Activated naive CD4-positive, alpha-beta T cell treated with anti-CD3 and anti-CD28 coated beads, Interleukin-2, amount 50 U/mL, for 16 hours (primary cell): ENCODE data around the gene JUNB.
"Not testable (repeated sequence)": the region's sequence is repeated elsewhere in the genome, so short reads cannot be mapped to it uniquely, and the experiment has no call there.

Experiments
- DNase-seq: peaks from one replicate; pipeline ENCODE4 v3.0.0-alpha.2; 2020

Gene JUNB

GRCh38 chr19:12806242-12807081, 15.2 kb downstream of the JUNB start, which contains the start of gene RNASEH2A:
TSS of gene RNASEH2A (plus strand) at chr19:12806584. CDS start at chr19:12806674, 90 bp downstream.
- DNase-seq, result peak; percentile 90

GRCh38 chr19:12815088-12815487, 23.8 kb downstream of the JUNB start:
- DNase-seq, result no peak

DNA sequence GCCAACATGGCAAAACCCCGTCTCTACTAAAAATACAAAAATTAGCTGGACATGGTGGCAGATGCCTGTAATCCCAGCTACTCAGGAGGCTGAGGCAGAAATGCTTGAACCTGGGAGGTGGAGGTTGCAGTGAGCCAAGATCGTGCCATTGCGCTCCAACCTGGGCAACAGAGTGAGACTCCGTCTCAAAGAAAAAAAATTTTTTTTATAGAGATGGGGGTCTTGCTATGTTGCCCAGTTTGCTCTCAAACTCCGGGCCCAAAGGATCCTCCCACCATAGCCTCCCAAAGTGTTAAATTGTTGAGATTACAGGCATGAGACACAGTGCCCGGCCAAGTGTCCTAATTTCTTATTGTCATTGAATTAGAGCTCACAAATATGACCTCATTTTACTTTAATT, 25.9 kb downstream of the JUNB start:
- DNase-seq, result not testable (repeated sequence)

DNA sequence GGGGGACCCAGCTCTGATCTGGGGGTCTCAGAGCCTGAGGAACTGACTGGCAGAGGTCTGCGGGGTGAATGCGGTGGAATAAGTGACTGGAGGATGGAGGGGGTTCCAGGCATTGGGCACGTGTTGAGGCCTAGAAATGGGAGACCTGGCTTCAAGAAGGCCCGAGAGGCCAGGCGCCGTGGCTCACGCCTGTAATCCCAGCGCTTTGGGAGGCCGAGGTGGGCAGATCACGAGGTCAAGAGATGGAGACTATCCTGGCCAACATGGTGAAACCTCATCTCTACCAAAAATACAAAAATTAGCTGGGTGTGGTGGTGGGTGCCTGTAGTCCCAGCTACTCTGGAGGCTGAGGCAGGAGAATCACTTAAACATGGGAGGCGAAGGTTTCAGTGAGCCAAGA, 26.5 kb downstream of the JUNB start:
- not testable (repeated sequence) for DNase-seq

GRCh38 chr19:12821761-12822160, 30.5 kb downstream of the JUNB start:
- no peak for DNase-seq

DNA sequence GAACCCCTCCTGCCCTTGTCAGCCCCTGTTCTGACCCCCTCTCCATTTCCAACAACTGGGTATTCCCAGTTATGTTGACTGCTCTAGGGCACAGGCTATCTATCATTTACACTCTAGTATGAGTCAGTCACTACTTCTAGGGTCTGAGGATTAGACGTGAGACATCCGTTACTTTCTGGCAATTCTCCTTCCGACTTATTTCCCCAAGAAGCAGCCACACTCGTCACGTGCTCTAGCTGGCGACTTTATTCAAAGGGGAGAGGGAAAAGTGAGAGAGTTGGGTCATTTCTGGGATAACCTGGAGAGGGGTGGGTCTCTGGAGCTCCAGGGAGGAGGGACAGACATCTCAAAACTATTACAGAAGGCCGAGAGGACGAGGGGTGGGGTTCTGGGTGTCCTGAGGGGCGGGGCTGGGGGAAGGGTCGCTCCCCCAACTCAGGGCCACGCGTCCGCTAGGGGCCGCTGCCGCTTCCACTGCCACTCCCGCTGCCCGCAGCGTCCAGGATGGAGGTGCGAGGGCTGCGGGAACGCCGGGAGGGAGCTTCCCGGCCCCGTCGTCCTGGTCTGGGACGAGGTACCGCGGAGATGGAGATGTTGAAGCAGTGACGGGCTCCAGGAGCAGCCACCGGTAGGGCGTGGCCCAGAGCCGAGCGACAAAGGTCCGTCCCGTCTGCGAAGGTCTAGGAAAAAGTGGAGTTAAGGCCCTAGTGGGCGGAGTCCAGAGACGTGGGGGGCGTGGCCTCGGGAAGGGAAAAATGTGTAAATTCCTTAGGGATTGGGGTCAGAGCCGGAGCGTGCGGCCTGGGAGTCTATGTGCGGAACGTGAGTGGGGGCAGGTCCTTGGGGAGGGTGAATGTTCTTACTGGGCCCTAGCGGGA, 34.2 kb downstream of the JUNB start:
- peak; percentile 36 for DNase-seq

- DNase-seq, result peak; percentile 23
Measured at GRCh38 chr19:12828494-12828893, 37.2 kb downstream of the JUNB start.

DNA sequence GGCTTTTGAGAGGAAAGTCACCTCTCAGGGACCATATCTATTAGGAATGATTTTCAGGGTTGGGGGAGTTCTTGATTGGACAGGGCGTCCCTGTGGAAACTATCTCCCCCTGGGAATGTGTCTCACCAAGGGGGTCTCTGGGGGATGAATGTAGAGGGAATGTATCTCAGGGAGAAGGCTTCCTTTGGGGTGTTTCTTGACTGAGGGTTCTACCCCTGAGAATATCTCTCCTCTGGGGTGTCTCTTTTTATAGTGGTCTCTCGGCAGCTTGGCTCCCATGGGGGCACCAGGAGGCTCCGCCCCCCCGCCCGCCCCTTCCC, 42.1 kb downstream of the JUNB start:
- no peak for DNase-seq

DNA sequence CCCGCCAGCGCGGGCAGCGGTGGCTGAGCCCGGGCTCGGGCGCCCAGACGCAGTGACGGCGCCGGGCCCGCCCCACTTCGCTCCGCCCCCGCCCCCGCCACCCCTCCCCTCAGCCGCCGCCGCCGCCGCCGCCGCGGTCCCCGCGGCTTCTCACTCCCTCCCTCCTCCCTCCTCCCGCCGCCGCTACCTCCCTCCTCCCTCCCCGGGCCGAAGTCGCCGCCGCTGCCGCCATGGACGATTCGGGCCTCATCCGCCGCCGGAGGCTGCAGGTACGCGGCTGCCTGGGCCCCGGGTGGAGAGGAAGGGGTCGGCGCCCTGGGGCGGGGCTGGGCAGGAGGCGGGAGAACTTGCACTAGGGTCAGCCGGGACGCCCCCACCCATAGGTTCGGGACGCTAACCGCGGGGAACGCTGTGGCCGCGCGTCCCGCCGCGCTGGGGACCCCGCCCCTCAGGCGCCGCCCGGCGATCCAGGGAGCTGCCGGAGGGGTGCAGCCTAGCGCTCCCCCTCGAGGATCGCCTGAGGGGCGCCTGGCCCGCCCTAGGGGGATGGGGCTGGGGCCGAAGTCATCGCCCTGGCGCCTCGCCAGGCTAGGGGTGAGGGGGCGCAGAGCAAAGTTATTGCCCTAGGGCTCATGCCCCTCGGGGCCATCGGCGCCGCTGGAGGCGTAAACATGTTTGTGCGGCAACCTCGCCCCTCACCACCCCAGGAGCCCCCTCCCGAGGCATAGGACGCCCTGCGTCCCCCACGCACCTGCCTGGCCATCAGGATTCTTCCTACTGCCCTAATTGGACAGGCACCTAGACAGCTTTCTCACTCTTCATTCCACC, 42.7 kb downstream of the JUNB start:
- peak; percentile 38 for DNase-seq

DNA sequence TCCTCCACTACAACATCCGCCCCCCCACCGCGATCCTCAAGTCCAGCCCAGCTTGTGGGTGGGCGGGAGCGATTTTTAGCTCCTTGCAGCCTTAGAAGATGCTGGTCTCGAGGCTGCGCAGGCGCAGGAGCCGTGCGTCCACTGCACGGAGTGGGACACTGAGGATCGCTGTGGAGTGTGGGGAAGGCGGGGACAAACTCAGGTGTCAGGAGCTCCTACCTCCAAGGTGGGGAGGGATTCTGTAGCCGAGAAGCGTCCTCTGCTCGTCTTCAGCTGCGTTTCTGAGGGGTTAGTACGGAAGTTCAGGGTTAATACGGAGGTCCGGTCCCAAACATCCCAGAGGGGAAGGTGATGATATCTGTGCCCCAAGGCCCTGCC, 43.3 kb downstream of the JUNB start, which contains the start of gene RTBDN:
Gene RTBDN, minus strand, starts transcription at position 14 of the 378 bp plus-strand sequence. CDS start 4,600 bp downstream, outside the sequence.
- DNase-seq, result no peak

- DNase-seq, result peak; percentile 46
Measured at GRCh38 chr19:12834976-12835757, 43.9 kb downstream of the JUNB start.

DNA sequence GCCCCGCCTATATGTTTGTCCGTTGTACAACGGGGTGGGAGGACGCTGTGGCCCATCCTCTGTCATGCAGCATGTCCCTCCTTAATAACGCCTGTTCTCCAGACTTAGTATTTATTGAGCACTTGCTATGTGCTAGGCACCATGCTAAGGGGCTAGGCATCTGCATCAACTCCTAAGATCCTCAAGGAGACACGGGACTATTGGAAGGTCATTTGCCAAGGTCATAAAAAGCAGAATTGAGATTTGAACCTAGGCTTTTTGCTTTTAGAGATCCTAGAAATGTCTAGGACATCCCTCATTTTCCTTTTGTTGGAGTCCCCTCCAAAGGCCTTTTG, 45.2 kb downstream of the JUNB start:
- no peak for DNase-seq

DNA sequence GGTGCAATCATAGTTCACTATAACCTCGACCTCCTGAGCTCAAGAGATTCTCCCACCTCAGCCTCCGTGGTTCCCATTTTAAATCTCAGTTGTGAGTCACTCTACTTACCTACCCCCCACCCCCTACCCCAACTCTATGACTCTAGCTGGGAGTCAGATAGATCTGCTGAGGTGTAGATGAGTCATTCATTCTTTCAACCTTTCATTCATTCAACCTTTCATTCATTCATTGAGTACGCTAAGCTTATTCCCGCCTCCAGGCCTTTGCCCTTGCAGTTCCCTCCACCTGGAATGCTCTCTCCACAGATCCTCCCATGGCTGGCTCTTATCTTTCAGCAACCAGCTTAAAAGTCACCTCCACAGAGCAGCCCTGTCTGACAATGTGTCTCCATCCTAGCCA, 45.9 kb downstream of the JUNB start:
- DNase-seq, result no peak

DNA sequence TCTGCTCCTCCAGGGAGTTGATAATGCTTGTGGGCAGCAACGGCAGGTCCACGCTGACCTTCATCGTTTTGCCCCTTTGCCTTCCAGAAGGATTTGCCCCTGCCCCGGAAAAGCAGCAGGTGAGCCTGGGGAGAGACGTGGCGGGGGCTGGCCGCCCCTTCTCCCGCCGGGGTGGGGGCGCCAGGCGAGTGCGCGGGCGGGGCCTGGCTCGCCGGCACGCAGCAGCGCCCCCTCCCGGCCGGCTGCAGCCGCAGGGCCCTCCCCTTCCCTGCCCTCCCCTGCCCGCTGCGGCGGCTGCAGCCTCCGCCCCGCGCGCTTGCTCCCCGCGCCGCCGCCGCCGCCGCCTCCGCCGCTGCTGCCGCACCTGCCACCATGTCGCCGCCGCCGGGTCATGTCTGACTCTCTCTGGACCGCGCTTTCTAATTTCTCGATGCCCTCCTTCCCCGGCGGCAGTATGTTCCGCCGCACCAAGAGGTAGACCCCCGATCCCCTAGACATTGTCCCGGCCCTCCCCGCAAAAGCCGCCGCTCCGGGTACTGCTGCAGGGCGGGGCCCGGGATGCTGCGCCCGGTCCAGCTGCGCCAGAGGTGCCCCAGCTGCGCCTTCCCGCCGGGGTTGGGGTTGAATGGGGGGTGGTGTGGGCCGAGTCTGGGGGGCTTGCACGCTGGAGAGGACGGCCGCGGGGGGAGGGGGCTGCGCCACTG, 47.0 kb downstream of the JUNB start, which contains the start of gene MAST1:
Gene MAST1, plus strand, starts transcription at position 334 of the 704 bp plus-strand sequence. Its CDS starts 58 bp downstream, at position 392.
- DNase-seq, result peak; percentile 59

DNA sequence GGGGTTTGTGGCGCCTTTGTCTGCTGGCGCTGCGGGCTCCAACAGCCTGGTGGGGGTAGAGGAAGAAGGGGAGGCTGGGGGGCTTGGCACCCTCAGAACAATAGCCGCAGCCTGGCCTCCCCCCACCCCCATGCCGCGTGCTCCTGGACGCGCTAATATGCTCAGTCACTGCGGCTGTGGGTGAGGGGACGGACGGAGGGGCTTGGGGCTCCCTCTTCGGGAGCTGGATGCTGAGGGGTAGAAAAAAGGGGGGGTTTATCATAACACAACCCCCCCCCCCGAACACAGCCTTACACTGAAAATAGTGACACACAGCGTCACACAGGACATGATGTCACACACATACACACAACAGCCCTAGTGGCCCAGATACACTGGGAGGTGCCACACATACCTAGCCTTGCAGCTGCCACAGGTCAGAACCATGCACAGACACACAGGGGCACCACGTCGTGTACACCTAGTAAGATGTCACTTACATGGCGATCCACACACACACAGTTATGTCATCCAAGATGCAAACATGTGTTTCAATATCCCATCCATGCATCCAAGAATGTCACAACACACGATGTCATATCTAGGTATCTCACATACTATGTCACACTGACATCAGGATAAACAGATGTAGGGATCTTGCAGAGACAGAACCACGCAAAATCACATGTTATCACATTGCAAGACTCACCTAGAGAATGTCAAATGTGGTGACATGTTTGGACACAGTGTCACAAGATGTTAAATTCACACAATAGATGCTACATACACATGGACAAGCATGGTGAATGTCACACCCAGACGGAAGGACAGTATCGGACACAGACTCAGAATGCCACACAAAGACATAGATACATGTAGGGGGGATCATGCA, 47.8 kb downstream of the JUNB start:
- peak; percentile 22 for DNase-seq

DNA sequence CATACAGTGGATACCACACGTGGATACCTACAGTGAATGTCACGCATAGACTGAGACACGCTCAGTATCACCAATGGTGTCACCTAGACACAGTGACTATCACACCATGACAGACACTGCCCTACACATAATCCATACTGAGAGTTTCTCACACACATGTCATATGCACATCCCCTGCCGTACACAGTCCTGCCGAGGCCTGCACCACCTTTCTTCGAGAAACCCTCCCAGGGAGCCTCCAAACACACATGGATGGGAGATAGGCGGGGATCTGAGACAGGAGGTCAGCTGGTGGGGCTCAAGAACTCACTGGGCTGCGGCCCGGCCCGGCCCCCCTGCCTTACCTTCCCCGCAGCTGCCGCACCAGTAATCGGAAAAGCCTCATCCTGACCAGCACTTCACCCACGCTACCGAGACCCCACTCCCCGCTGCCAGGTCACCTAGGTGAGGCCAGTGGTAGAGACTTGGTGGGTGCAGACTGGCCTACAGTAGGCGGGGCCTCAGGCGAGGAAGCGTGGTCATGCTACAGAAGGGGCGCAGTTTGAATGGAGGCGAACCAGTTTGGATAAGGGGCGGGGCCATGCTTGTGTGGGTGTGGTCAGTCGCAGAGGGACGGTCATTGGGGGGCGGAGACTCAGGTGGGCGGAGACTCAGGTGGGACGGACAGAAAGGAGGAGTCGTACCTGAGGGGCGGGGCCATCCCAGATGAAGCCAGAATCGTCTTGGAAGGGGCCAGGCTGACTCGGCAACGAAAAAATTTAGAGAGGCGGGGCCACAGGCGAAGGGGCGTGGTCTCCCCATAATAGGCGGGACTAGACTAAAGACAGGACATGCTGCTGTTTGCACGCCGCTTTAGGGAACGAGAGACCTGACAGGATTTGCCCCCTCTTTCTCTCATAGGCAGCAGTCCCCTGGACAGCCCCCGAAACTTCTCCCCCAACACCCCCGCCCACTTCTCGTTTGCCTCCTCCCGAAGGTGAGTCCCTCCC, 49.1 kb downstream of the JUNB start:
- DNase-seq, result peak; percentile 35

- peak; percentile 20 for DNase-seq
Measured at GRCh38 chr19:12841094-12841493, 49.8 kb downstream of the JUNB start.

DNA sequence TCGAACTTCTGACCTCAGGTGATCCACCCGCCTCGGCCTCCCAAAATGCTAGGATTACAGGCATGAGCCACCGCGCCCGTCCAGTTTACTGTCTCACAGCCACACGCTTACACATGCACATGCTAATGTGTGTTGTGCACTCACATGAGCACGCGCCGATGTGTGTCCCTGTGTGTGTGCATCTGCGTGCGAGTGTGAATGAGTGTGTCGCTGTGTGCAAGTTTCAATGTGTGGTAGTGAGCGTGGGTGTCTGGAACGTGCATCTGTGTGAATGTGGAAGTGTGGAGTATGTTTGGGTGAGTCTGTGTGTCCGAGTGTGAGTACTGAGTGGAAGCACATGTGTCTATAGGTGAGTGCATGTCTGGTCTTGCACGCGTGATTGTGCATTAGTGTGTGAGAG, 51.2 kb downstream of the JUNB start:
- no peak for DNase-seq
